CD4-positive, alpha-beta T cell treated with Interleukin-2 at 100 ng/mL for 4 hours (primary cell): Measurements from ENCODE around the gene CYP27C1.
"Not testable (repeated sequence)": the region's sequence is repeated elsewhere in the genome, so short reads cannot be mapped to it uniquely, and the experiment has no call there.

Experiments used
- DNase-seq: peaks from one replicate; pipeline ENCODE4 v3.0.0-alpha.2; 2020; ENCODE audit warnings: low spot score

CYP27C1 gene

DNA sequence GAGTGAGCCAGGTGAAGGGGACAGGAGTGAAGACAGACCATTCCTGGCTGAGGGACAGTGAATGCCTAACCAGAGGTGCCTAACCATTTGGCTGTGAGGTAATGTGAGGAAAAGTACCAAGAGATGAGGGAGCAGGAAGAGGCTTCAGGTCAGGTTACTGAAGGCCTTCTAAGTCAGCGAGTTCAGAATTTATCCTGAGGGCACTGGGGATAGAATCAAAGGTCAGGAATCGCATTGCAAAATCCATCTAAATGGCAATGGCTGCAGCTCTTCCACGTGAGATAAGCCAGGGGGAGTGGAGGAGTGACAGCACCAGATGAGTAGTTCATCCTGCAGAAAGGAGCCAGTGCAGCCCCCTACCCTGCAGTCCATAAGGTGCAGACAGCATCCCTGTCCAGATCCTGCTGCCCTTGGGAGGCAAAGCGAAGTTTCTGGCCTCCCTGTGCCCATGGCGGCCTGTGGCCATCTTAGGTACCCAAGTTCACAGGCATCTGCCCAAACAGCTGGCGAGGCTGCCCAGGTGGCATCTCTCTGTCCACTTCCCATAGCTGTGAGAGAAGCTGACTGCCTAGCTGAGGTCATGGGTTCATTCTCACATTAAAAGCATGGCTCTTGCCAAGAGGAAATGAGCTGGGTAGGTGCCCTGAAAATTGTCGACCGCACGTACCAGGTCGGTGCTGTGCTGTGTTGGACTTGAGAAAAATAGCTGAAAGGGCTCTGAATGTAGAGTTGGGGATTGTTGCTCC is 49.5 kb downstream of the CYP27C1 start:
- DNase-seq, result no peak

DNA sequence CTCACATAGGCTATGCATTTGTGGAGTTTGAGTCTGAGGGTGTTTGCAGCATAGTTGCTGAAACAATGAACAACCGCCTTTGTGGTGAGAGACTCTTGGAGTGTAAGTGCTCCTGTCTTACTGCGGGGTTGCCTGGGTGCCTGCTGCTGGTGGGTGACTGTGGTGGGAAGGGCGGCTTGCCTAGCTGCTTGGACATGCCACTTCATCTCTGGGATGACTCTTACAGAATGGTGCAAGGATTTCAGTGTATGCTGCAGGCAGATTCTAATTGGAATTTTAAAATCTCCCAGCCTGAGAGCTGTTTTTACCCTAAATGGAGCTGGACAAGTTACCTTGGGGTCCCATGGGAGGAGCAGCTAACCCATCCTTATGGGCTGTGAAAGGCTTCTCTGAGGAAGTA is 50.1 kb downstream of the CYP27C1 start:
- no peak for DNase-seq

GRCh38 chr2:127169066-127169660 is 50.9 kb downstream of the CYP27C1 start:
- DNase-seq, result no peak

DNA sequence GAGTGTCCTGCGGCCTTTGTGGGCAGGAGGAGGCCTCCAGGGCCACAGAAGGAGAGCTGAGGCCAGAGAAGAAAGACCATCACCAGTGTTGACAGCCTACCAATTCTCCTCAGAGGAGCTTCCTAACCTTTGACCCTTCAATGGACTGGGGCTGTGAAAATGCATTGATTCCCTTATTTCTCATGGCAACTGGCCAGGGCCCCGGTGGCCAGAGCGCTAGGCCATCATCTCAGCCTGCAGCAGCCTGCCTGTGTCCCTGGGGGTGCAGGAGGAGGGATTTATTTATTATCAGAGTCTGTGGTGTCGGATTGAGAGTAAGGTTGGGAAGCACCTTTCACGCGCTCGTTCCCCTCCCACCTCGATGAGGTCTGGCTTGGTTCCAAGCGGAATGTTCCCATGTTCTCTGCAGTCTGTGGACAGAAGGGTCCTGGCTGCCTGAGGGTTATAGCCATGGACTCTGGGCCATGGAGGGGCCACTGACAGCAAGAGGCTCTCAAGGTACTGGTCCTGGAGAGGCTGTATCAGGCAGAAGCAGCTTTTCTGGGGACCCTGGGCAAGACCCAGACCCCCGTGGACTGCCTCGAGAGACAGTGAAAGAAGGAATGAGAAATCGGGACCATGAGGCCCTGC is 53.8 kb downstream of the CYP27C1 start:
- DNase-seq, result no peak

DNA sequence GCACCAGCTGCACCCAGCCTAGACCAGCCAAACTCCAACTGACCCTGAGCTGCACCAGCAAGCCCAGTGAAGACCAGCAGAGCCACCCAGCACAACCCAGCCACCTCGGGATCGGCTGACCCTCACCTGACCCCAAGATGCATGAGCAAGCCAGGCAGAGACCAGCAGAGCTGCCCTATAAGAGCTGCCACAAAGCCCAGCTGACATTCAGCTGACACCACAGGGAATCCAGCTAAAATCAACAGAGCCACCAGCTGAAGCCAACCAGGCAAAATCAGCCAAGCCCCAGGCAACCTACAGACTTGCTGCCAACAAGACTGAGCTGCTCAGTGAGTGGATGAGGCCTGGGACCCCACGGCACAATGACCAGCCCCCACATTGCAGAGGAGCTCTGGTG is 54.6 kb downstream of the CYP27C1 start:
- no peak for DNase-seq

- DNase-seq, result no peak
These were observed 55.1 kb downstream of the CYP27C1 start for GRCh38 chr2:127164761-127165538.

DNA sequence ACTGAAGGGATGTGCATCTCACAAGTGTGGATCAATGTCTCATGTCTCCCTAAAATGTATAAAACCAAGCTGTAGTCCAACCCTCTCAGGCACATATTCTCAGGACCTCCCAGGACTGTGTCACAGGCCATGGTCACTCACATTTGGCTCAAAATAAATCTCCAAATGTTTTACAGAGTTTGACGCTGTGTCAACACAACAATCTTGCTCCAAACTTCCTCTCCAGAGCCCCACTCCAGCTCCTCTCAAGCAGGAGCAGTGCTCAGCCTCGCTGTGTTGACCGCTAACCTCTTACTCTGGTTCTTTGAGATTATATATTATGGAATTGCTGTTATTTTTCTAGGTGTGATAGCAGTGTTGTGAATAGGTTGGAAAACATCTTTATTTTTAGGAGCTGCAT is 56.2 kb downstream of the CYP27C1 start:
- no peak for DNase-seq

GRCh38 chr2:127163090-127163406 is 57.1 kb downstream of the CYP27C1 start:
- not testable (repeated sequence) for DNase-seq

- no peak for DNase-seq
These were observed 57.6 kb downstream of the CYP27C1 start for GRCh38 chr2:127162261-127163089.

- DNase-seq, result no peak
These were observed 58.6 kb downstream of the CYP27C1 start for GRCh38 chr2:127161176-127162136.

GRCh38 chr2:127160676-127161075 is 59.4 kb downstream of the CYP27C1 start:
- no peak for DNase-seq

GRCh38 chr2:127159543-127159942 is 60.6 kb downstream of the CYP27C1 start:
- DNase-seq, result no peak

DNA sequence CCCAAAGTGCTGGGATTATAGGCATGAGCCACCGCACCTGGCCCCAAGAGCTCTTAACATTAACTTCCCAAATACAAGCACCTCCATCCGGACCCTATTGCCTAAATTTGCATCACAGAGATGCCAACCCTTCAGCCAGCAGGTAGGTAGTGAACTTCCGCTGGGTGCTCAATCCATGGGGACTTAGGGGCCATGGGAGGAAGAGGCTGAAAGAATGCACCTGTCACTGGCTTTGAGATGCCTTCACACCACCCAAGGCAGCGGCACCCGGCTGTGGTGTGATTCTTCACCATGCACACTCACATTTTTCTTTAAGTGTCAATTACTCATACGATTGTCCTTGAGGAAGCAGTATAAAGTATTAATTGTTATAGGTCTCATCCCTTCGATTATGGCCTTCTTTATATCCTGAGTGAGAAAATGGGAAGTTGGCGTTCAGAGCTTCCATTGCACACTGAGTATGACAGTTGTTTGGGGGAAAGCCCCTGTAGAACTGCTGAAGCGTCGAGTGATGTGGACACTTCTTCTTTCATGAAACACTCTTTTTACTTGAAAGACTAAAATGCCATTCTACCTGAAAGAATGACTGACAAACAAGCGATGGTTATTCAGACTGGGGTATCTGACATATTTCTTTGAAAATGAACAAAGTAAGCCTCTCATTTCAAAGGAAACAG is 61.3 kb downstream of the CYP27C1 start:
- DNase-seq, result no peak

DNA sequence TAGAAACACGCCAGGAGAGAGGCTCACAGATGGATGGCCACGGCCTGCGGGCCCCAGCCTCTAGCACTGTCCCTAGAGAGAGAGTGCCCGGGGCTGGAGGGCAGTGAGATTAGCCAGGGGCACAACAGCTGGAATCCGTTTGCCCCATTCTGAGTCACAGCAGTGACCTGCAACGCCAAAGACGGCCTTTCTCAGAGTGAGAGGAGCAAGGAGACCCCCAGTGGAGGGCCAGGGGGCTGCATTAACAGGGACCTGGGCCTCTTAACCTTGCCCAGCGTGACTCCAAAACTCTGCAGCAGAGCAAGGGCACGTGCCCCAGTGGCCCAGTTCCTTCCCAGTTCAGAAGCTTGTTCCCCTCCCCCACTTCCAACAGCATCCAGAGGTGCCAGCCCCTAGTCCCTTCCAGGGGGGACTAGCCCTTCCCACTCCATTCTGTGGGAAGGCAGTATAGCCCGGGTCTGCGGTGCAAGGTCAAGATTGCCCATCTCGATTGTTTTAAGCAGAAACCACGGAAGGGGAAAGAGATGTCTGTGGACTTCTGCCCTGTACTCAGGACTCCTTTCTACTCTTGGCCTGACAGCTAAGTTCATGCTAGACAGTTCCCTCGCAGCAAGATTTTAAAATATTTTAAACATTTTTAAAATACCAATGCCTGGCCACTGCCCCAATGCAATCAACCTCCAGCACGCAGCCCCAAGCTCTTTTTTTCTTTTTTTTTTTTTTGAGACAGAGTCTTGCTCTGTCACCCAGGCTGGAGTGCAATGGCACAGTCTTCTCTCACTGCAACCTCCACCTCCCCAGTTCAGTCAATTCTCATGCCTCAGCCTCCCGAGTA is 62.2 kb downstream of the CYP27C1 start:
- no peak for DNase-seq

GRCh38 chr2:127157114-127157513 is 63.0 kb downstream of the CYP27C1 start:
- DNase-seq, result no peak

DNA sequence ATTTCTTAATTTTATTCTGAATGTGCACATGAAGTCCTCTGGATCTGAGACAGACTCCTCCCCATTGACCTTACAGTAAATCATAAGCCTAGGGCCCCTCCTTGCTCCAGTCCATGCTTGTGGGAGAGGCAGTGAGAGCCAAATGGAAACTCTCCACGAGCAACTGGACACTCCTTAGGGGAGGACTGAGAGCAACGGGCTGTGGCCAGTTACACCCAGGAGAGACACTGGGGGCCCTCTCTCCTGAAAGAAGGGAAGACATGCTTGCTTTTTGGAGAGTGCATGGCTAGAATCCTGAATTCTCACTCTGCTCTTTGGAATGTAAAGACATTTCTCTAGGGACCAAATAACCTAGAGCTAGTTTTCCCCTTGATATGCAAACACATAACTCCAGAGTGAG is 64.2 kb downstream of the CYP27C1 start:
- DNase-seq, result no peak

DNA sequence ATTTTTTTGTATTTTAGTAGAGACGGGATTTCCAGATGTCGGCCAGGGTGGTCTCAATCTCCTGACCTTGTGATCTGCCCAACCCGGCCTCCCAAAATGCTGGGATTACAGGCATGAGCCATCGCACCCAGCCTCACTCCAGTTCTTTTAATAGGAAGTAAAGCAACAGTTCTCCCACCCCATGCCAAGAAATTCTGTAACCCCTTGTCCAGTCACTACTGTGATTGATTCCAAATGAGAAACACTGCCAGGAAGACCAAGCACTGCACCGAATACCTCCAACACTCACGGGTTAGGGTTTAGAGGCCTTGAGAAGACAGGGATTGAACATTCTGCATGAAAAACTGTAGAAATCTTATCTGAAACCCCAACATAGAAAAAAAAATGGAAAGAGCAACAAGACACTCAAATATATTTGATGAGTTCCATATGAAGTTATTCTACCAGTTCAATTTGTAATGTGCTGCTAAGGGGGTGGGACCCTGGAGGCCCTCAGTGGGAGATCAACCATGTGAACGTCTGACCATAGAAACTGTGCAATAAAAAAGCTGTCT is 65.0 kb downstream of the CYP27C1 start:
- no peak for DNase-seq

GRCh38 chr2:127154396-127154795 is 65.7 kb downstream of the CYP27C1 start:
- DNase-seq, result no peak

DNA sequence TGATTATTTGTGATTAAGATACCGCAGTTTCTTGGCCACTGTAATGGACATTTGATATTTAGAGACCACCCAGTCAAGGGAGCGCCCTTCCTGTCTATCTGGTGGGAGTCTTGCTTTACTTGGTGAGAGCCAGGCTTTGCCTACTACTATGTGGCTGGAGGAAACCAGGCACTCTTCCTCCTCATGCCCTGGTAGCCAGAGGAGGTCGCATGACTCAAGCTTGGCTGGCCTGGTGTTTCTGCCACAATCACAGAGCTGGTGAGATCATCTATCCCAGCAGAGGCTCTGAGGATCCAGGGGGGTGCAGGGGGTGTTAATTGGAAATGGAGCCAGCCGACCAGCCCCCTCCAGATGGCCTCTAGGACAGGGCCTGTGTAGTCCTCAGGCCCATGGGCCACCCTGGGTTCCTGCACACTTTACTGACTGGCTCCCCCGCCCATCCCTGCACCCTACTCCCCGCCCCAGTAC is 66.4 kb downstream of the CYP27C1 start:
- DNase-seq, result no peak
